Karpas-422 (cell line): ENCODE data around the gene SPTSSA. TPM values are rescaled to one million over a fixed set of nuclear protein-coding genes. Genes with fewer than 3 reads are reported as not detected.
"Not testable (repeated sequence)": the region's sequence is repeated elsewhere in the genome, so short reads cannot be mapped to it uniquely, and the experiment has no call there.

Source experiments
- DNase-seq: peaks from one replicate; pipeline ENCODE4 v3.0.0-alpha.2; 2015
- H2AFZ ChIP-seq: fragments of 200-600 bp; sonication (generic); 2 replicates; pipeline ENCODE4 v1.6.1; 2014; ENCODE audit warnings: antibody characterized with exemption, low read length, mixed read lengths
- H3K27ac ChIP-seq: fragments of 200-600 bp; sonication (generic); 2 replicates; pipeline ENCODE4 v1.5.1; 2014; ENCODE audit warnings: mild to moderate bottlenecking, low read length, moderate library complexity
- H3K27me3 ChIP-seq: fragments of 200-600 bp; sonication (generic); 2 replicates; pipeline ENCODE4 v1.6.1; 2014; ENCODE audit warnings: low read length, mixed read lengths
- H3K36me3 ChIP-seq: fragments of 200-600 bp; sonication (generic); 2 replicates; pipeline ENCODE4 v1.6.1; 2014; ENCODE audit warnings: low read length, mixed read lengths; ENCODE audit not compliant: insufficient read depth
- H3K4me1 ChIP-seq: fragments of 200-600 bp; sonication (generic); 2 replicates; pipeline ENCODE4 v1.6.1; 2014; ENCODE audit warnings: mild to moderate bottlenecking, low read length, mixed read lengths
- H3K4me2 ChIP-seq: fragments of 200-600 bp; sonication (generic); 2 replicates; pipeline ENCODE4 v1.6.1; 2014; ENCODE audit warnings: low read length, low read depth, mild to moderate bottlenecking; ENCODE audit not compliant: poor library complexity, severe bottlenecking
- H3K4me3 ChIP-seq: fragments of 200-600 bp; sonication (generic); 2 replicates; pipeline ENCODE4 v1.5.1; 2014; ENCODE audit warnings: mild to moderate bottlenecking, antibody characterized with exemption, low read length, mixed read lengths
- H3K79me2 ChIP-seq: fragments of 200-600 bp; sonication (generic); 2 replicates; pipeline ENCODE4 v1.6.1; 2014; ENCODE audit warnings: mild to moderate bottlenecking, low read length, mixed read lengths
- H3K9ac ChIP-seq: fragments of 200-600 bp; sonication (generic); 2 replicates; pipeline ENCODE4 v1.6.0; 2014; ENCODE audit warnings: low read length
- H3K9me2 ChIP-seq: fragments of 200-600 bp; sonication (generic), shearing (Covaris generic); replicated peaks from 2 replicates; pipeline ENCODE4 v1.6.0; 2014; ENCODE audit warnings: mild to moderate bottlenecking, low read length, moderate library complexity; ENCODE audit not compliant: insufficient read depth
- H3K9me3 ChIP-seq: fragments of 300-700, 200-600 bp; sonication (generic); 2 replicates; pipeline ENCODE4 v1.6.1; 2014; ENCODE audit warnings: low read length, mixed read lengths
- H4K20me1 ChIP-seq: fragments of 200-600 bp; sonication (generic); 2 replicates; pipeline ENCODE4 v1.6.1; 2014; ENCODE audit warnings: mild to moderate bottlenecking, antibody characterized with exemption, low read length, low read depth; ENCODE audit not compliant: insufficient read depth
- total RNA-seq: library from RNA; depleted of rRNA; stranded (reverse); fragments of >200 nt; shearing (Covaris generic); gene quantifications from 2 replicates; pipeline ENCODE4 v1.2.3, GENCODE V29; 2014; ENCODE audit warnings: low replicate concordance

SPTSSA gene
- total RNA-seq, 1 experiment from 2014 or later = 25.9 TPM

GRCh38 chr14:34478261-34478660 is 16.2 kb upstream of the SPTSSA start:
- Histone ChIP-seq H4K20me1 (no peaks in the 10 kb centered on the region), H3K9ac (no peak overlapping the region), H3K4me3 (no peak overlapping the region), H3K27me3 (no peaks in the 10 kb centered on the region), H3K79me2 (no peaks in the 10 kb centered on the region), H3K27ac (no peak overlapping the region), H2AFZ (no peak overlapping the region), H3K36me3 (no peaks in the 10 kb centered on the region), H3K4me2 (no peak overlapping the region), H3K9me2 (no peaks in the 10 kb centered on the region), H3K4me1 (no peaks in the 10 kb centered on the region), H3K9me3 (no peaks in the 10 kb centered on the region)
- no peak for DNase-seq

GRCh38 chr14:34476036-34476435 is 14.0 kb upstream of the SPTSSA start:
- H3K4me3 ChIP-seq, H3K27ac ChIP-seq, H3K9ac ChIP-seq, H3K27me3 ChIP-seq, H3K36me3 ChIP-seq, H3K79me2 ChIP-seq, H3K9me2 ChIP-seq, H3K4me2 ChIP-seq, H2AFZ ChIP-seq, DNase-seq, H4K20me1 ChIP-seq, H3K9me3 ChIP-seq, H3K4me1 ChIP-seq: not testable (repeated sequence)

GRCh38 chr14:34475163-34475562 is 13.1 kb upstream of the SPTSSA start:
- no peaks in the 10 kb centered on the region for H3K36me3 ChIP-seq
- H3K27ac ChIP-seq = no peak overlapping the region
- DNase-seq = no peak
- H3K4me2 ChIP-seq = no peak overlapping the region
- H3K27me3 ChIP-seq = no peaks in the 10 kb centered on the region
- no peaks in the 10 kb centered on the region for H3K4me1 ChIP-seq
- H3K9me3 ChIP-seq = no peaks in the 10 kb centered on the region
- H4K20me1 ChIP-seq = no peaks in the 10 kb centered on the region
- no peaks in the 10 kb centered on the region for H3K9me2 ChIP-seq
- H3K79me2 ChIP-seq = no peaks in the 10 kb centered on the region
- H3K4me3 ChIP-seq = no peak overlapping the region
- H2AFZ ChIP-seq = no peak overlapping the region
- no peak overlapping the region for H3K9ac ChIP-seq

GRCh38 chr14:34474187-34474679 is 12.2 kb upstream of the SPTSSA start:
- Histone ChIP-seq H3K4me3 (no peak overlapping the region), H2AFZ (no peak overlapping the region), H3K4me1 (no peaks in the 10 kb centered on the region), H3K9me2 (no peaks in the 10 kb centered on the region), H3K36me3 (no peaks in the 10 kb centered on the region), H3K27ac (no peak overlapping the region), H4K20me1 (no peaks in the 10 kb centered on the region), H3K9ac (no peak overlapping the region), H3K9me3 (no peaks in the 10 kb centered on the region), H3K27me3 (no peaks in the 10 kb centered on the region), H3K4me2 (no peak overlapping the region), H3K79me2 (no peaks in the 10 kb centered on the region)
- no peak for DNase-seq

- no peak overlapping the region for H3K27ac ChIP-seq
- no peaks in the 10 kb centered on the region for H3K9me3 ChIP-seq
- H3K79me2 ChIP-seq = no peaks in the 10 kb centered on the region
- no peaks in the 10 kb centered on the region for H3K36me3 ChIP-seq
- no peak overlapping the region for H3K4me2 ChIP-seq
- no peak overlapping the region for H2AFZ ChIP-seq
- no peaks in the 10 kb centered on the region for H3K4me1 ChIP-seq
- no peaks in the 10 kb centered on the region for H4K20me1 ChIP-seq
- no peak overlapping the region for H3K9ac ChIP-seq
- H3K9me2 ChIP-seq = no peaks in the 10 kb centered on the region
- no peak overlapping the region for H3K4me3 ChIP-seq
- no peak for DNase-seq
- no peaks in the 10 kb centered on the region for H3K27me3 ChIP-seq
These were observed 10.8 kb upstream of the SPTSSA start for GRCh38 chr14:34472706-34473279.

- H3K36me3 ChIP-seq = no peaks in the 10 kb centered on the region
- no peak overlapping the region for H3K9ac ChIP-seq
- no peaks in the 10 kb centered on the region for H3K27me3 ChIP-seq
- no peaks in the 10 kb centered on the region for H3K9me2 ChIP-seq
- H3K4me2 ChIP-seq = no peak overlapping the region
- H3K27ac ChIP-seq = no peak overlapping the region
- no peak for DNase-seq
- H3K79me2 ChIP-seq = no peaks in the 10 kb centered on the region
- no peaks in the 10 kb centered on the region for H3K9me3 ChIP-seq
- peaks cover 3% of the 10 kb centered on the region for H3K4me1 ChIP-seq
- H4K20me1 ChIP-seq = no peaks in the 10 kb centered on the region
- H2AFZ ChIP-seq = no peak overlapping the region
- H3K4me3 ChIP-seq = no peak overlapping the region
These were observed 8.3 kb upstream of the SPTSSA start for GRCh38 chr14:34470319-34470718.

- no peak overlapping the region for H3K9ac ChIP-seq
- H3K9me3 ChIP-seq = no peaks in the 10 kb centered on the region
- no peak overlapping the region for H2AFZ ChIP-seq
- H3K4me2 ChIP-seq = no peak overlapping the region
- no peaks in the 10 kb centered on the region for H4K20me1 ChIP-seq
- no peak overlapping the region for H3K27ac ChIP-seq
- H3K79me2 ChIP-seq = peaks cover under 1% of the 10 kb centered on the region; the same call in 1 of the 2 replicates
- H3K4me3 ChIP-seq = no peak overlapping the region
- no peaks in the 10 kb centered on the region for H3K36me3 ChIP-seq
- H3K9me2 ChIP-seq = no peaks in the 10 kb centered on the region
- DNase-seq = no peak
- no peaks in the 10 kb centered on the region for H3K27me3 ChIP-seq
- H3K4me1 ChIP-seq = peaks cover 11% of the 10 kb centered on the region
These were observed 4.7 kb upstream of the SPTSSA start for GRCh38 chr14:34466691-34467090.

- no peak for DNase-seq
- no peak overlapping the region for H3K9ac ChIP-seq
These were observed 3.2 kb upstream of the SPTSSA start for GRCh38 chr14:34465069-34465859.

More at GRCh38 chr14:34465069-34465859, 3.2 kb upstream of the SPTSSA start:
- H3K4me2 ChIP-seq = peak overlapping the region; percentile 30
- H3K4me3 ChIP-seq = no peak overlapping the region
- H2AFZ ChIP-seq = 0 out of 2 replicates have a peak overlapping the region, but pooled peaks have one; percentile 39
- H3K27ac ChIP-seq = no peak overlapping the region
- no peaks in the 10 kb centered on the region for H3K36me3 ChIP-seq
- H3K79me2 ChIP-seq = peaks cover 14% of the 10 kb centered on the region
- H3K9me2 ChIP-seq = no peaks in the 10 kb centered on the region
- H3K9me3 ChIP-seq = no peaks in the 10 kb centered on the region
- no peaks in the 10 kb centered on the region for H3K27me3 ChIP-seq
- peaks cover 10% of the 10 kb centered on the region; the same call in 1 of the 2 replicates for H4K20me1 ChIP-seq
- H3K4me1 ChIP-seq = peaks cover 20% of the 10 kb centered on the region
